Smooth muscle cell (in vitro differentiated cells): ENCODE data around the gene PROCA1. TPM values are rescaled to one million over a fixed set of nuclear protein-coding genes. Genes with fewer than 3 reads are reported as not detected.

Experiments used
- DNase-seq: peaks from one replicate; lab custom pipeline; 2025; ENCODE audit not compliant: unreplicated experiment; lab: John Stamatoyannopoulos, UW
- H2AFZ ChIP-seq: fragments of 200-600 bp; sonication (generic); 2 replicates; pipeline ENCODE4 v1.6.0; 2016; ENCODE audit warnings: antibody characterized with exemption, low read depth, mild to moderate bottlenecking
- H3F3A ChIP-seq: fragments of 200-600 bp; sonication (generic); 2 replicates; pipeline ENCODE4 v1.6.0; 2017; ENCODE audit warnings: antibody characterized with exemption, low read depth
- H3K27ac ChIP-seq: fragments of 200-600 bp; sonication (generic); 2 replicates; pipeline ENCODE4 v1.5.1; 2016; ENCODE audit warnings: low read depth, mild to moderate bottlenecking
- H3K27me3 ChIP-seq: fragments of 200-600 bp; sonication (generic); 2 replicates; pipeline ENCODE4 v1.6.1; 2016; ENCODE audit warnings: low read depth, mild to moderate bottlenecking
- H3K36me3 ChIP-seq: fragments of 200-600 bp; sonication (generic); 2 replicates; pipeline ENCODE4 v1.5.1; 2016; ENCODE audit warnings: low read depth
- H3K4me1 ChIP-seq: fragments of 200-600 bp; sonication (generic); 2 replicates; pipeline ENCODE4 v1.5.1; 2016; ENCODE audit warnings: low read depth
- H3K4me2 ChIP-seq: fragments of 200-600 bp; sonication (generic); 2 replicates; pipeline ENCODE4 v1.6.0; 2016; ENCODE audit warnings: mild to moderate bottlenecking
- H3K4me3 ChIP-seq: fragments of 200-600 bp; sonication (generic); 2 replicates; pipeline ENCODE4 v1.5.1; 2016; ENCODE audit warnings: mild to moderate bottlenecking
- H3K79me2 ChIP-seq: fragments of 200-600 bp; sonication (generic); 2 replicates; pipeline ENCODE4 v1.6.0; 2016; ENCODE audit warnings: low read depth, mild to moderate bottlenecking
- H3K9ac ChIP-seq: fragments of 200-600 bp; sonication (generic); 2 replicates; pipeline ENCODE4 v1.6.0; 2016; ENCODE audit warnings: low read depth
- H3K9me3 ChIP-seq: fragments of 200-600 bp; sonication (generic); replicated peaks from 2 replicates; pipeline ENCODE4 v1.5.1; 2016; ENCODE audit warnings: low read depth
- H4K20me1 ChIP-seq: fragments of 200-600 bp; sonication (generic); 2 replicates; pipeline ENCODE4 v1.6.0; 2016; ENCODE audit warnings: low read depth
- WGBS: methylation state at CpG from one replicate; pipeline ENCODE4 v1.1.7; 2016; ENCODE audit warnings: low lambda C conversion rate; 5-methylcytosine and 5-hydroxymethylcytosine counted together
- polyA plus RNA-seq: library from polyadenylated mRNA; unstranded; fragments of >200 nt; fragmentation: Nextera tagmentation; extraction: Ambion mirVana; gene quantifications from 2 replicates; pipeline ENCODE4 v1.2.1, GENCODE V29; 2016
- total RNA-seq: library from RNA; depleted of rRNA; stranded (reverse); fragments of >200 nt; gene quantifications from 2 replicates; pipeline ENCODE4 v1.2.3, GENCODE V29; 2014
- TF ChIP-seq, protein P1 (sequence below): fragments of 200-600 bp; sonication (generic); IDR thresholded peaks from 2 replicates; pipeline ENCODE4 v1.5.1; 2017; ENCODE audit warnings: borderline replicate concordance, mild to moderate bottlenecking, antibody characterized with exemption; ENCODE audit not compliant: insufficient read depth, poor library complexity, severe bottlenecking

PROCA1 gene
- total and polyA plus RNA-seq, 2 experiments from 2014 or later = 3.0 TPM

DNA sequence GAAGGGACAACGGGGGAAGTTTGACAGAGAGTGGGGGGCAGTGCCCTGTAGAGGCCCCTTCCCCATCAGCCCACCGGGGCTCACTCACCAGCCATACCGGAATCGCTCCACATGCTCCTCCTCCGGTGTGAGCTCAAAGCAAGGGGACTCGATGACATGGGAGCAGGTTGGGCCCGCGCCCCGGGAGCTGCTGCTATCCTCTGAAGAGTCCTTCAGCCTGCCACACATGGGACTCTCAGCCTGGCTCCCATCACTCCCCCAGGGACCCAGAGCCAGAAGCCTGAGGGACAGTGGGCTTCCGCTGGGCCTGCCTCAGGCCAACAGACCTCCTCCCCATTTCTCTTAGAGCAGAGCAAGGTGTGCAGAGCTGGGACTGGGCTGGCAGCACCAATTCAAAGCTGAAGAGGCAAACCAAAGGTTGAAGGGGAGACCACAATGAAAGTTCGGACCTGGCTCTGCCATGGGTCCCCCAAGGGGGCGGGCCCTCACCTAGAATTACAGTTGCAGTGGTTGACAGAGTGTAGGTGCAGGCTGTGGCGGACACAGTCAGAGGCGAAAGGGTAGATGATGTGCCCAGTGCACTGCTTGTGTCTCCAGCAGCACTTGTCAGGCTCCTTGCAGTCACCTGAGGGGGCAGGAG lies 7.3 kb downstream of the PROCA1 start:
- DNase-seq = no peak
- Histone ChIP-seq H3K4me3 (no peak overlapping the region), H3K36me3 (no peaks in the 10 kb centered on the region), H3K79me2 (no peaks in the 10 kb centered on the region), H3K4me2 (no peak overlapping the region), H2AFZ (no peak overlapping the region), H4K20me1 (no peaks in the 10 kb centered on the region), H3K9me3 (no peaks in the 10 kb centered on the region), H3F3A (no peaks in the 10 kb centered on the region), H3K4me1 (peaks cover 10% of the 10 kb centered on the region), H3K27me3 (no peaks in the 10 kb centered on the region), H3K27ac (no peak overlapping the region), H3K9ac (no peak overlapping the region)
- TF ChIP-seq, protein P1, sequence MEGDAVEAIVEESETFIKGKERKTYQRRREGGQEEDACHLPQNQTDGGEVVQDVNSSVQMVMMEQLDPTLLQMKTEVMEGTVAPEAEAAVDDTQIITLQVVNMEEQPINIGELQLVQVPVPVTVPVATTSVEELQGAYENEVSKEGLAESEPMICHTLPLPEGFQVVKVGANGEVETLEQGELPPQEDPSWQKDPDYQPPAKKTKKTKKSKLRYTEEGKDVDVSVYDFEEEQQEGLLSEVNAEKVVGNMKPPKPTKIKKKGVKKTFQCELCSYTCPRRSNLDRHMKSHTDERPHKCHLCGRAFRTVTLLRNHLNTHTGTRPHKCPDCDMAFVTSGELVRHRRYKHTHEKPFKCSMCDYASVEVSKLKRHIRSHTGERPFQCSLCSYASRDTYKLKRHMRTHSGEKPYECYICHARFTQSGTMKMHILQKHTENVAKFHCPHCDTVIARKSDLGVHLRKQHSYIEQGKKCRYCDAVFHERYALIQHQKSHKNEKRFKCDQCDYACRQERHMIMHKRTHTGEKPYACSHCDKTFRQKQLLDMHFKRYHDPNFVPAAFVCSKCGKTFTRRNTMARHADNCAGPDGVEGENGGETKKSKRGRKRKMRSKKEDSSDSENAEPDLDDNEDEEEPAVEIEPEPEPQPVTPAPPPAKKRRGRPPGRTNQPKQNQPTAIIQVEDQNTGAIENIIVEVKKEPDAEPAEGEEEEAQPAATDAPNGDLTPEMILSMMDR = no peak
- WGBS = 96% methylated on average over 10 of the region's 14 CpGs

DNA sequence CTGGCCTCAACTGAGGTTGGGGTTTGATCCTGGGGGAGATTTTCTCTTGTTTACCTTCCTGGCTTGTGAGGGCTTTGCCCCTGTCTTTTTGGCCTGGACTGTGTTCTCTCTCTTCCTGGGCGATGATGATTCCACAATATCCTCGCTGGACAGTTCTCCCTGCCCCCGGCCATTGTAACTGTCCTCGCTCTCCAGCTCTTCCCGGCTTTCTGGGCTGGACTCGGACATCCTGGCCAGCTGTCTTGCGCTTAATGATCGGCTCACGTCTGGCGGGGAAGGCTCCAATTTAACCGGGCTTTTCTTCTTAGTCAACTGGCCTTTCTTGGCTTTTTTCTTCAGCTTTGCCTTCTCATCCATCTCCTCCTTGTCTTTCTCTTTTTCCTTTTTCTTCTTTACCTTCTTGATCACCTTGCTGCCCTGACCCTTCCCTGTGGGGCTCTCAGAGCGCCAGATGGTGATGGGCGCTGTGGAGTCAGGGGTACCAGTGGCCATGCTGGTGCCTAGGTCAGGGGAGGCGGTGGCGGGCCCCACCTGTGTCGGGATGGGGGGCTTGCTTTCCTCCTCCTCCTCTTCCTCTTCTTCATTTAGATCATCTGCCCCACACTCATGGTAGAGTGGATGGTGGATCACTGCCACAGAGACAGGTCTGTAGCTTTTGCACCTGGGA lies 8.0 kb downstream of the PROCA1 start:
- DNase-seq = no peak
- H3K9ac ChIP-seq = no peak overlapping the region
- H3K4me1 ChIP-seq = peaks cover 10% of the 10 kb centered on the region
- no peak overlapping the region for H3K4me2 ChIP-seq
- no peak overlapping the region for H3K27ac ChIP-seq
- no peaks in the 10 kb centered on the region for H3K9me3 ChIP-seq
- TF ChIP-seq, protein P1 = no peak
- 96% methylated on average over 16 of the region's 16 CpGs for WGBS
- no peak overlapping the region for H3K4me3 ChIP-seq
- H3K27me3 ChIP-seq = no peaks in the 10 kb centered on the region
- no peaks in the 10 kb centered on the region for H3F3A ChIP-seq
- H2AFZ ChIP-seq = no peak overlapping the region
- no peaks in the 10 kb centered on the region for H4K20me1 ChIP-seq
- H3K36me3 ChIP-seq = no peaks in the 10 kb centered on the region
- H3K79me2 ChIP-seq = no peaks in the 10 kb centered on the region

DNA sequence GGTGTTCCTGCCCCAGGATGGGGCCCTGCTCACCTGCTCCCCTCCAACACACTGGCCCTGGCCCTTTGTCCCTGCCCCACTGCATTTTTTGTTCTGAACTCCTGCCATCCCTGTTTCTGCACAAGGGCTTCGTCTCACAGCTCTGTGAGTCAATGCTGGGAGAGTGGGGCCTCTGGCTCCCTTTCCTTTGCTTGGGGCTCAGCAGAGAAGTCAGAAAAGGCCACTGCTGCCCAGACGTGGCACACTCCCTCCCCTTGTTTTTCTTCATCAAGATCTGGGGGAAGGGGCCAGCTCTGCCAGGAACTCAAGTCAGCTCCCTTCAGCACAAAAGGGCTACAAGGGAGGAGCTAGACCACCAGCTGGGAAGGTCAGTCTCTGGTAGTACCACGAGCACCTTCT lies 8.9 kb downstream of the PROCA1 start:
- no peak overlapping the region for H2AFZ ChIP-seq
- H3K9me3 ChIP-seq = no peaks in the 10 kb centered on the region
- H3K36me3 ChIP-seq = peaks cover under 1% of the 10 kb centered on the region
- no peak overlapping the region for H3K4me3 ChIP-seq
- H3K27me3 ChIP-seq = no peaks in the 10 kb centered on the region
- TF ChIP-seq, protein P1 = no peak
- 85% methylated on average over 3 of the region's 3 CpGs for WGBS
- no peaks in the 10 kb centered on the region for H3F3A ChIP-seq
- no peak for DNase-seq
- H3K9ac ChIP-seq = no peak overlapping the region
- peaks cover 10% of the 10 kb centered on the region for H3K4me1 ChIP-seq
- H3K27ac ChIP-seq = no peak overlapping the region
- H4K20me1 ChIP-seq = no peaks in the 10 kb centered on the region
- H3K79me2 ChIP-seq = no peaks in the 10 kb centered on the region
- H3K4me2 ChIP-seq = no peak overlapping the region
